Left lobe of liver (tissue), 2 donors: ENCODE results near the gene SF3B3. TPM values are rescaled to one million over a fixed set of nuclear protein-coding genes. Genes with fewer than 3 reads are reported as not detected.
"Not testable (repeated sequence)": the region's sequence is repeated elsewhere in the genome, so short reads cannot be mapped to it uniquely, and the experiment has no call there.

Experiments
- ATAC-seq: fragments of 200-7000 bp; cut with Tn5 transposase; one replicate; pipeline ENCODE4 v1.9.1; 2020; ENCODE audit warnings: mild to moderate bottlenecking, moderate library complexity
- DNase-seq: peaks from one replicate; pipeline ENCODE4 v3.0.0-alpha.2; 2020; ENCODE audit warnings: low spot score
- total RNA-seq: library from RNA; stranded (reverse); gene quantifications from one replicate; pipeline ENCODE4 v1.2.1, GENCODE V29; 2021
- donor health status: DM: no; HTN: no; CAD: no; lungs with moderate emphysema.
- donor health status: DM: no; HTN: yes; CAD: no.

SF3B3 gene
- total RNA-seq, 1 donor from 2014 or later, result 92.3 TPM

- ATAC-seq, result no peak
- DNase-seq, result no peak
These were observed 88.2 kb downstream of the SF3B3 start for GRCh38 chr16:70611785-70612303.

GRCh38 chr16:70612931-70613330 is 89.3 kb downstream of the SF3B3 start:
- DNase-seq, result no peak

GRCh38 chr16:70614208-70614951 is 90.8 kb downstream of the SF3B3 start:
- DNase-seq, result no peak
- ATAC-seq, result no peak

More at GRCh38 chr16:70612931-70613330, 89.3 kb downstream of the SF3B3 start:
- ATAC-seq, result no peak

GRCh38 chr16:70615945-70616344 is 92.3 kb downstream of the SF3B3 start:
- DNase-seq, result no peak
- no peak for ATAC-seq

GRCh38 chr16:70621864-70622263 is 98.2 kb downstream of the SF3B3 start:
- not testable (repeated sequence) for ATAC-seq, DNase-seq

Other genes with a start within 250 kb of the SF3B3 start
- 82.4 TPM for gene AARS1, start 234.3 kb upstream of the SF3B3 start, total RNA-seq
- 14.6 TPM for gene DDX19B, start 224.6 kb upstream of the SF3B3 start, total RNA-seq
- 15.3 TPM for gene DDX19A, start 176.9 kb upstream of the SF3B3 start, total RNA-seq
- 14.7 TPM for gene ST3GAL2, start 84.7 kb upstream of the SF3B3 start, total RNA-seq
- 20.1 TPM for gene FCSK, start 69.2 kb upstream of the SF3B3 start, total RNA-seq
- gene COG4, start 262 bp upstream of the SF3B3 start, total RNA-seq, result 31.2 TPM
- 0.58 TPM for gene IL34, start 122.7 kb downstream of the SF3B3 start, total RNA-seq
- gene MTSS2, start 162.2 kb downstream of the SF3B3 start, total RNA-seq, result 58.1 TPM